ENCODE data around the gene KCNV2.

Gene KCNV2

GRCh38 chr9:2679011-2679410 is 38.3 kb upstream of the KCNV2 start:
- H3K4me3 ChIP-seq (ENCODE audit: low read depth, low read length) = no peak overlapping the region
- no peak for TF ChIP-seq CTCF (IDR thresholded peaks at IDR 0.05; ENCODE audit: borderline replicate concordance, insufficient read depth, low read depth, low read length)

- no peak for TF ChIP-seq CTCF (IDR thresholded peaks at IDR 0.05; ENCODE audit: borderline replicate concordance, insufficient read depth, low read depth, low read length)
- H3K4me3 ChIP-seq (ENCODE audit: low read depth, low read length) = no peak overlapping the region
Observed at GRCh38 chr9:2681981-2682380, 35.3 kb upstream of the KCNV2 start.

GRCh38 chr9:2686911-2687310 is 30.4 kb upstream of the KCNV2 start:
- no peak for TF ChIP-seq CTCF (IDR thresholded peaks at IDR 0.05; ENCODE audit: borderline replicate concordance, insufficient read depth, low read depth, low read length)
- H3K4me3 ChIP-seq (ENCODE audit: low read depth, low read length) = no peak overlapping the region

- H3K4me3 ChIP-seq (ENCODE audit: low read depth, low read length) = no peak overlapping the region
- TF ChIP-seq CTCF (IDR thresholded peaks at IDR 0.05; ENCODE audit: borderline replicate concordance, insufficient read depth, low read depth, low read length) = no peak
Observed at GRCh38 chr9:2688636-2689035, 28.7 kb upstream of the KCNV2 start.

GRCh38 chr9:2691212-2691611 is 26.1 kb upstream of the KCNV2 start:
- H3K4me3 ChIP-seq (ENCODE audit: low read depth, low read length) = no peak overlapping the region
- TF ChIP-seq CTCF (IDR thresholded peaks at IDR 0.05; ENCODE audit: borderline replicate concordance, insufficient read depth, low read depth, low read length) = no peak

- TF ChIP-seq CTCF (IDR thresholded peaks at IDR 0.05; ENCODE audit: borderline replicate concordance, insufficient read depth, low read depth, low read length) = no peak
- H3K4me3 ChIP-seq (ENCODE audit: low read depth, low read length) = no peak overlapping the region
Observed at GRCh38 chr9:2691626-2692025, 25.7 kb upstream of the KCNV2 start.

- no peak for TF ChIP-seq CTCF (IDR thresholded peaks at IDR 0.05; ENCODE audit: borderline replicate concordance, insufficient read depth, low read depth, low read length)
- H3K4me3 ChIP-seq (ENCODE audit: low read depth, low read length) = no peak overlapping the region
Observed at GRCh38 chr9:2693056-2693455, 24.3 kb upstream of the KCNV2 start.
